GM18868 (cell line): ENCODE data around the gene PTBP2.
"Not testable (repeated sequence)": the region's sequence is repeated elsewhere in the genome, so short reads cannot be mapped to it uniquely, and the experiment has no call there.

ENCODE experiments used
- ATAC-seq: cut with Tn5 transposase; IDR thresholded peaks from one replicate; pipeline ENCODE4 v1.9.1; 2021; ENCODE audit warnings: mild to moderate bottlenecking, moderate library complexity; ENCODE audit not compliant: unreplicated experiment

PTBP2 gene

GRCh38 chr1:96727860-96728259 is 6.3 kb downstream of the PTBP2 start:
- ATAC-seq: no peak

DNA sequence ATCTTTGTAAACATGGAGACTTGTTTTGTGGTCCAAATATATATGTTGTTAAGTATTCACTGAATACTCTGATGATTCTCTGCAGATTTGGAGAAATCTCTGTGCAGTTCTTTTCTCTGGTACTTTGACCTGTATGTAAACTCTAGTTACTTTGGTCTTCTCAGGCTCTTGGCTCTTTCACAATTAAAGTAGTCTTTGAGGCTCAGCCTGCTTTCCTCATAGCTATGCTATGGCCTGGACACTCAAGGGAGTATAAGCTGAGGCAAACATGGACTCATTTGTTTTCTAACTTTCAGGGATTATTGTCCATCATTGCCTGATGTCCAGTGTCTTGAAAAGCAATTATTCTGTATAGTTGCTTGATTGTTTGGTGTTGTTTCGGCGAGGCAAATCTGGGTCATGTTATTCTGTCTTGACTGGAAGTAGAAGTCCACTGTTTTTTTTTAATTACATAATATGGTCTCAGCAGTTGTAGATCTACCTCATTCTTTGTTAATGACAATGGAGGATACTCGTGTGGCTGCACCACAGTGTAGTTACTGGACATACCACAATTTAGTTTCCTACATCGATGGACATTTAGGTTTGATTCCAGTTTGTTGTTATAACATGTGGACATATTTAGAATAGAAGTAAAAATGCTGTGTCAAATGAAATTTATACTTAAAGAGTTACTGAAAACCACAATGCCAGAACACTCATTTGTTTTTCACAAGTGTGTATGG is 9.2 kb downstream of the PTBP2 start:
- no peak for ATAC-seq

GRCh38 chr1:96741335-96741734 is 19.8 kb downstream of the PTBP2 start:
- no peak for ATAC-seq

- ATAC-seq: no peak
Observed at GRCh38 chr1:96746440-96747420, 25.1 kb downstream of the PTBP2 start.

- no peak for ATAC-seq
Observed at GRCh38 chr1:96747565-96747964, 26.0 kb downstream of the PTBP2 start.

DNA sequence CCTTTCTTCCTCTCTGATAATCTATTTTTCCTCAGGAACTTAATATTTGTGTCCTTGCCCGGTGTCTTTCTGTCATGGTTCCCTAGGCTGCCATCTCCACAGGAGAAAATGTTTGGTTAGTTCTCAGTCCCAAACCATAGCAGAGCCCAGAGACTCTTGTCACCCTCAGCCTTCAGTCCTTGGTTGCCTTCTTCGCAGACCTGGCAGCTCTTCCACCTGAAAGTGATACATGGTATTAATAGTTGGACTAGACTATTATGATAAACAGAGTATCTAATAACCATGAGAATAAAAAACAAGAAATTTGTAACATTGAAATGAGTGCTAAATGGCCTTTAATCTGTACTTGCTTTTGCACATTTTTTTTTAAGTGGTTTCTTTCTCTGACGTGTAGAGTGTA is 26.5 kb downstream of the PTBP2 start:
- no peak for ATAC-seq

DNA sequence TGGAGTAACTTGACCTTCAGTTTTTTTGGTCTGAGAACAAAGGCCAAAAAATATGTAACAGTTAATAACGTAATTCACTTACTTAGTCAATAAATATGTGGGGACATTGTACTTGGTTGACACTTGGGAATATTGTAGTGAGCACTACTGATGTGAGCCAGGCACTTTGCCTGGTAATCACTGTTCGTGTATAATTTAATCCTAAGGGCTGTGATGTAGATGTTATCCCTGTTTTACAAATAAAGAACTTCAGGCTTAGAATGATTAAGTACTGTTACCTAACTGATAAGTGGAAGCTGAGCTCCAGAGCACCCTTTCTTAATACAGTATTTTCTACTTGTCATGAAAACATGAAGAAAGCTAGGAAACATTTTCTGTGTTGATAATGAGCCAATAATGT is 28.0 kb downstream of the PTBP2 start:
- ATAC-seq: no peak

DNA sequence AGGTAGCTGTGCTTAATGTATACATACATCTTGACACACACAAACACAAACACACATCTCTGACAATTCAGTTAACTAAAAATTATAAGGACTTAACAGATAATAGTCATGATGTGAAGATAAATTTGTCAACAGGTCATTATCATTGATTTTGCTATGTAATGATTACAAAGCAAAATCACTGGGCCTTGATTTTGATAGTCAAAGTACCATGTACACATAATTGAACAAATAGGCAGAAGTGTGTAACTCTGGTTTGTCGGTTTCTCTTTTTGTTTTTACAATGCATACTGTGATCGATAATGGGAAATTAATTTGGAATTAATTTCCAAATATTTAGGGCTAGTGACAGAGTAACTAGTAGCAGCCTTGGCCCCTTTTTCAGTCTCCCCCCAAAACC is 30.8 kb downstream of the PTBP2 start:
- no peak for ATAC-seq

GRCh38 chr1:96756789-96757188 is 35.2 kb downstream of the PTBP2 start:
- no peak for ATAC-seq

DNA sequence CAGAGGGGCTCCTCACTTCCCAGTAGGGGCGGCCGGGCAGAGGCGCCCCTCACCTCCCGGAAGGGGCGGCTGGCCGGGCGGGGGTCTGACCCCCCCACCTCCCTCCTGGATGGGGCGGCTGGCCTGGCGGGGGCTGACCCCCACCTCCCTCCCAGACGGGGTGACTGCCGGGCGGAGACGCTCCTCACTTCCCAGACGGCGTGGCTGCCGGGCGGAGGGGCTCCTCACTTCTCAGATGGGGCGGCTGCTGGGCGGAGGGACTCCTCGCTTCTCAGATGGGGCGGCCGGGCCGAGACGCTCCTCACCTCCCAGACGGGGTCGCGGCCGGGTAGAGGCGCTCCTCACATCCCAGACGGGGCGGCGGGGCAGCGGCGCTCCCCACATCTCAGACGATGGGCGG is 41.0 kb downstream of the PTBP2 start:
- not testable (repeated sequence) for ATAC-seq

GRCh38 chr1:96763514-96763913 is 41.9 kb downstream of the PTBP2 start:
- no peak for ATAC-seq

DNA sequence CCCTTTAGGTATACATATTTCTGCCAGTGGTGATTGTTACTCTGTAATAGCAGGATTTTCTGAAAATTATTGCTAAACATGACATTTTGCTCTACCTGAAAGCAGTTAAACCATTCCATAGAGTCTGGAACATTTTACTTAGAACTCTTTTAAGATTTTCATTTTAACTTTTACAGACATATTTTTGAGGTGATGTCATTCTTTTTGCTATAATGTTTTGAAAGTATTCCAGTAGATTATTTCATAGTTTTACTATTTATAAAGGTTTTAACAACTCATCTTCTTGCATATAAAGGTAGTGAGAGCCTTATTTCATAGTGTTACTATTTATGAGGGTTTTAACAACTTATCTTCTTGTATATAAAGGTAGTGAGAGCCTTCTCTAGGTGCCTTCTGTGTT is 42.9 kb downstream of the PTBP2 start:
- no peak for ATAC-seq

DNA sequence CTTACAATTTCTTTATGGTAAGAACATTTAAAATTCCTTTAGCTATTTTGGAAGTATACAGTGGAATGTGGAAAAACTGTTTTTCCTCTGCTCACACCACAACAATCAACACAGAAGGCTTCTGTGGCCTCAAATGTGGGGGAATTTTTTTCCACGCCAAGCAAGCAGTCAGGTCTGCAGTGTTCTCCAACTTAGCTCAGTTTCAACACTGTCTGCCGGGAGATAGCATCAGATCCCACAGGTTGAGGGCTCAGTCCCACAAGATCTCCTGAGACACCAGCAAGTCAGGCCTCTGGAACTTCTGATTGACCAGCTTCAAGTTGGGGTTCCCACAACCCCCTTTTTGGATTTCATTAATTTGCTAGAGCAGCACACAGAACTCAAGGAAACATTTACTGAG is 50.3 kb downstream of the PTBP2 start:
- no peak for ATAC-seq

DNA sequence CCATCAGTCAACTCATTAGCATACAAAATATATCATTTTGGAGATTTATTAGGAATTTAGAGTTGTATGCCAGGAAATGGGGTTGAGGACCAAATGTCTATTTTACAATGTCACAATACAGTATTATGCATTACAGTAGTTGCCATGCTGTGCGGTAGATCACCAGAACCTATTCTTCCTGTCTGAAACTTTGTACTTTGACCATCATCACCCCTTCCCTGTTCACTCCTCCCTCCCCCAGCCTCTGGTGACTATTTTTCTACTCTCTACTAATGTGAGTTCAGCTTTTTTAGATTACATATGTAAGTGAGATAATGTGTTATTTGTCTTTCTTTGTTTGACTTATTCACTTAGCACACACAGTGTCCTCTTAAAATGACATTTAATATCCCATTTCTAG is 50.8 kb downstream of the PTBP2 start:
- ATAC-seq: no peak

DNA sequence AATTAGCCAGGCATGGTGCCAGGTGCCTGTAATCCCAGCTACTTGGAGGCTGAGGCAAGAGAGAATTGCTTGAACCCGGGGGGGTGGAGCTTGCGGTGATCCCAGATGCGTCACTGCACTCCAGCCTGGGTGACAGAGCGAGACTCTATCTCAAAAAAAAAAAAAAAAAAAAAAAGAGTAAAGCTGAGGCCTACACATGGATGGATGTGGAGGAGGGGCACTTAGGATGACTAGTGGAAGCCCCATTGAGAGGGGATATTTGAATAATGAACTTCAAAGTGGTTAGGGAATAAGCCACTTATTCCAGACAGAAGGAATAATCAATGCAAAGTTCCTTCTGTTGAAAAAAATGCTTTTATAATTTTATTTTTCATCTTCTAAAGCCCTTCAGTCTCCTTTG is 51.4 kb downstream of the PTBP2 start:
- no peak for ATAC-seq

DNA sequence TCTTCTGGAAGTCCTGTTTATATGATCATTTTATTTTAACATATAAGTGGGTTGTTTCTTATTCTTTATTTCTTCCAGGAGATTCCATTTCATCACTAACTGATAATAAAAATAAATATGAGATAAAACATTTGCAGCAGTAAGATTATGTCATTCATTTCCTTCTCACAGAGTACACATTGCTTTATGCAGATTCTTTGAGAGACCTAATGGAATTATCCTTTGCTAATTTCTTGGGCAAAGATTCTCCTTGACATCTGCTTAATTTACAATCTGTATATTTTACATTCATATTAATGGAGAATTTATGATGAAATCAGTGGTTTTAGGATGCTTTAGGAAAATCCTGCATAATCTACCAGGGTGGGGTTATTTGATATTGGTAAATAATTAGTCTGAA is 60.6 kb downstream of the PTBP2 start:
- ATAC-seq: no peak

DNA sequence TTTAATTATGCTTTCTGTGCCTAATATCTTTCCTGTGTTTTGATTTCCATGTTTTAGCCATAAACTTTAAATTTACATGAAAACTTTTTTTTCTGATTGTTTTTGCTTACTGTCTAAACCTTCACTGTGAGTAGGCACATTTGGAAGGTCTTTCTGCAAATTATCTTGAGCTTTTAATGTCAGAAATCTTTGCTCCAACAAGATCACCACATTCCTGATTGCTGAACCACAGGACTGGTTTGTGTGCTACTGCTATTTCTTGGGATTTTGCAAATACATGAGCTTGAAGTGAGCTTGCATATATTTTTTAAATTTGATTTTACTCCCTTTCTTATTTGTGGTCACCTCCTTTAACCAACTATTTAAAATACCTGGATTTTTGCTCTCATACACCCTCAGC is 61.3 kb downstream of the PTBP2 start:
- ATAC-seq: no peak

DNA sequence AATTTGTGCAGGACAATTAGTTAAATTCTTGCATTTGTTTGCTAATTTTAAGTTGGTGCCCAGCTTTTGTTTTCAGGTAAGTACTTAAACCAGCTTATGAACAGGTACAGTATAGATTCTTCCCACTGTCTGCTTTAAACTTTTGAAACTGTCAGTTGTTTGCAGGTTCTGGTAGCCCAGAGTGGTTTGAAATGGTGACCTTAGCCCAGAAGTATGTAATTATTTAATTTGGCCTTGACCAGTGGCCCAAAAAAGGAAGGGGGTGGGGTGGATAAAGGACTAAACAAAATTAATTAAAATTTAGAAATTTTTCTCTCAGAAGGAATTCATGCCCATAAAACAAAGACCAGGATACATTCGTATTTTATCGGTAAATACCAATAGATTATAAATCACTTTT is 69.0 kb downstream of the PTBP2 start:
- ATAC-seq: no peak

DNA sequence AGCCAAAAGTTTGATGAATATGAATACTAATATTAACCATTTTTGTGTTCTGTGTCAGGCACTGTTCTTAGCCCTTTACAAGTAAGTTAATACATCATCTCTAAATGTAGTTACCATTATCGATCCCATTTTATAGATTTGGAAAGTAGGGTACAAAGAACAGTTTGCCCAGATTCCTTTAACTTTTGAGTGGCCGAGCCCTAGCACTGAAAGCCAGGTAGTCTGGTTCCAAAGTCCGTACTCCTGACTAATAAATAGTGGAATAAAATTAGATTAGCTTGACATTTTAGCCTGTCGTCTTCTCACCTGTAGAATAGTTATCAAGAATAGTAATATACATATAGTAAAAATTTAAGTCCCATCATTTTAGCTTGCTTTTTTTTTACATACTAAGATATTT is 70.6 kb downstream of the PTBP2 start:
- ATAC-seq: no peak

DNA sequence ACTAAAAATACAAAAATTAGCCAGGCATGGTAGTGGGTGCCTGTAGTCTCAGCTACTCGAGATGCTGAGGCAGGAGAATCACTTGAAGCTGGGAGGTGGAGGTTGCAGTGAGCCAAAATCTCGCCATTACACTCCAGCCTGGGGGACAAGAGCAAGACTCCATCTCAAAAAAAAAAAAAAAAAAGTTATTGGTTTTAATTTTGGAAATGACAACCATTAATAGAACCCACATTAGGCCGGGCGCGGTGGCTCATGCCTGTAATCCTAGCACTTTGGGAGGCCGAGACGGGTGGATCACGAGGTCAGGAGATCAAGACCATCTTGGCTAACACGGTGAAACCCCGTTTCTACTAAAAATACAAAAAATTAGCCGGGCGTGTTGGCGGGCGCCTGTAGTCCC is 80.1 kb downstream of the PTBP2 start:
- not testable (repeated sequence) for ATAC-seq

DNA sequence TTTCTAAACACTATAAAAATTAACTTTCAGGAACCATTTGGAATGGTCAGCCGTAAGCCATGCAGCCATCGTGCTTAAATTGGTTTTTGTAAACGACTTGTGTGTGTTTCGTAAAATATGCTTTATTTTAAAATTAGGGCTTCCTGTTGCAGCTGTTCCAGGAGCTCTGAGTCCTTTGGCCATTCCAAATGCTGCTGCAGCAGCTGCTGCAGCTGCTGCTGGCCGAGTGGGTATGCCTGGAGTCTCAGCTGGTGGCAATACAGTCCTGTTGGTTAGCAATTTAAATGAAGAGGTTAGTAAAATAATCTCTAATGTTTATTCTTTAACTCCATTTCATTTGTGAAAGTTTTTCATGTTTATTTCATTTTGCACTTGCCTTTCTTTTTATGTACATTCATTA is 83.1 kb downstream of the PTBP2 start:
- ATAC-seq: no peak

DNA sequence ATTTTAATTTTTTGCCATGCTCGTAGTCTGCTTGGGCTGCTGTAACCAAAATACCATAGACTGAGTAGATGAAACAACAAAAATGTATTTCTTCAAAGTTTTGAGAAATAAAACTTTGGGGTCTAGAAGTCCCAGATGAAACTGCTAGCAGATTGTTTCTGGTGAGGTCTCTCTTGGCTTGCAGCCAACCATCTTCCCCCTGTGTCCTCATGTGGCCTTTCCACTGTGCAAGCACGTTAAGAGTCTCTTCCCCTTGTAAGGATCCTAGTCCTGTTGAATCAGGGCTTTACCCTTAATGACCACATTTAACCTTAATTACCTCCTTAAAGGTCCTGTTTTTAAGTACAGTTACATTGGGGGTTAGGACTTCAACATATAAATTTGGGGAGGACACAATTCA is 86.6 kb downstream of the PTBP2 start:
- no peak for ATAC-seq
